ENCODE measurements around the gene BICRA. TPM values are rescaled to one million over a fixed set of nuclear protein-coding genes. Genes with fewer than 3 reads are reported as not detected.

BICRA gene
- total RNA-seq, 1 donor from 2014 or later: 5.2 TPM

DNA sequence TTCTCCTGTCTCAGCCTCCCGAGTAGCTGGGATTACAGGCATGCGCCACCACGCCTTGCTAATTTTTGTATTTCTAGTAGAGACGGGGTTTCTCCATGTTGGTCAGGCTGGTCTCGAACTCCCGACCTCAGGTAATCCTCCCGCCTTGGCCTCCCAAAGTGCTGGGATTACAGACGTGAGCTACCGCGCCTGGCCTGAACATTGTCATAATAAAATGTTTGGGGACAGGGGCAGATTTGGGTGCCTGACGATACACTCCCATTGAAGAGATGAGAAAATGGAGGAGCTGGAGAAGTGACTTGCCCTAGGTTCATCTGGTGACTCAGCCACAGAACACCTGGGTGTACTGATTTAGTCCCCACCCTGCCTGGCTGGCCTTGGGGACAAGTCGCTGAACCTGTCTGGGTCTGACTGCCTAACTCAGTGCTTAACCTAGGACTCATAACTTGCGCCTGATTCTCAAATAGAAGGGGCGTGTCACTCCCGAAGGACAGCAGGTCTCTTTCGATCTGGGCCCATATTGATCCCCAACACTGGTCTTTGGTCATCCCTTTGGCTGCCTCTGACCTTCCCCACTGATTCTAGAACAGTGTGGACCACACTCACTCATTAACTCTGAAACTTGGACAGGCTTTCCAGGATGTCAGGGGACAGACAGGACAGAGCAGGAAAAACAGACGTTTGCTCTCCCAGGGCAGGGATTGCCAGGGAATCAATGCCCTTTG lies 7.6 kb upstream of the BICRA start:
- intact Hi-C loops (cut with DNase I): loop anchor here (10.0 kb wide), 1 partner anchor 87 kb away; the partner anchor contains the start of gene NAPA
- H3K27ac ChIP-seq: peak overlapping the region; percentile 77

DNA sequence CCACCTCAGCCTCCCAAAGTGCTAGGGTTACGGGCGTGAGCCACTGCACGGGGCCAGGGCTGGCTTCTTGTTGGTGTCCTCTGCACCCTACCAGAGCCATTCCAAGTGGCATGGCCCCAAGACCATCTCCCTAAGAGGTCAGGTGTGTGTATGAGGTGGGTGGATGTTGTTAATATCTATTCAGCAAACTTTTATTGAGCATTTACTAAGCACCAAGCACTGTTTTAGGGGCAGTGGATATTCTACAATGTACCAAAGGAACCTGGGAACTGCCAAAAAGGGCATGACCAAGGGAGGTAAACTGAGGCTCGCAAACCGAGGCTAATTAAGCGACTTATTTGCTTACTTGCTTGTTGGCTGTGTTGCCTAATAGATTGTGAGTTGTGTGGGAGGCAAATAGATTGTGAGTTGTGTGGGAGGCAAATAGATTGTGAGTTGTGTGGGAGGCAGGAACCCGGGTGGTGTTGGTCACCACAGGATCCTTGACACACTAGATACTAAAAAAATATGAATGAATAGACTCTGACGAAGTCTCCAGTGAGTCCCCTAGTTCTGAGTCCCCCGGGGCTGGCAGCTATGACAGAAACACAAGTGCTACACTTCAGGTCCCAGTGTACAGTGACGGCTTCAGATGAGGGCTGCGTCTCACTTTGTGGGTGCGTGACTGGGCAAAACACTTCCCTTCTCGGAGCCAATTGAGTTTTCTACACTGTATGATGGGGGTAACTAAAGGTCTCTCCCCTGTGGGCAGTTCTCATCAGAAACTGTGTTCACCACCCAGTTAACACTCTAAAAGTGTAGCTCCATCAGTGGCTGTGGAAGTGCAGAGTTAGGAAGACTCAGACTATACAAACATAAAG lies 5.0 kb upstream of the BICRA start:
- TF ChIP-seq, protein P1, sequence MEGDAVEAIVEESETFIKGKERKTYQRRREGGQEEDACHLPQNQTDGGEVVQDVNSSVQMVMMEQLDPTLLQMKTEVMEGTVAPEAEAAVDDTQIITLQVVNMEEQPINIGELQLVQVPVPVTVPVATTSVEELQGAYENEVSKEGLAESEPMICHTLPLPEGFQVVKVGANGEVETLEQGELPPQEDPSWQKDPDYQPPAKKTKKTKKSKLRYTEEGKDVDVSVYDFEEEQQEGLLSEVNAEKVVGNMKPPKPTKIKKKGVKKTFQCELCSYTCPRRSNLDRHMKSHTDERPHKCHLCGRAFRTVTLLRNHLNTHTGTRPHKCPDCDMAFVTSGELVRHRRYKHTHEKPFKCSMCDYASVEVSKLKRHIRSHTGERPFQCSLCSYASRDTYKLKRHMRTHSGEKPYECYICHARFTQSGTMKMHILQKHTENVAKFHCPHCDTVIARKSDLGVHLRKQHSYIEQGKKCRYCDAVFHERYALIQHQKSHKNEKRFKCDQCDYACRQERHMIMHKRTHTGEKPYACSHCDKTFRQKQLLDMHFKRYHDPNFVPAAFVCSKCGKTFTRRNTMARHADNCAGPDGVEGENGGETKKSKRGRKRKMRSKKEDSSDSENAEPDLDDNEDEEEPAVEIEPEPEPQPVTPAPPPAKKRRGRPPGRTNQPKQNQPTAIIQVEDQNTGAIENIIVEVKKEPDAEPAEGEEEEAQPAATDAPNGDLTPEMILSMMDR (IDR thresholded peaks at IDR 0.05): no peak
- no peak for TF ChIP-seq POLR2A (IDR thresholded peaks at IDR 0.05)
- no peak for TF ChIP-seq POLR2AphosphoS5 (IDR thresholded peaks at IDR 0.05; ENCODE audit: insufficient read depth in 1 of 2, low read depth in 1 of 2)
- Histone ChIP-seq H3K9me3 (no peaks in the 10 kb centered on the region), H3K4me1 (peaks cover 31% of the 10 kb centered on the region), H3K27me3 (no peaks in the 10 kb centered on the region), H3K27ac (no peak overlapping the region), H3K36me3 (no peaks in the 10 kb centered on the region), H3K4me3 (no peak overlapping the region)
- no peak for DNase-seq (ENCODE audit: extremely low spot score in 2 of 2)
- intact Hi-C loops (cut with DNase I): loop anchor here (10.0 kb wide), 1 partner anchor 89 kb away; the partner anchor contains the start of gene NAPA

More for the DNA sequence above, 7.6 kb upstream of the BICRA start:
- Histone ChIP-seq H3K36me3 (no peaks in the 10 kb centered on the region), H3K4me1 (peaks cover 25% of the 10 kb centered on the region), H3K27me3 (no peaks in the 10 kb centered on the region), H3K9me3 (no peaks in the 10 kb centered on the region), H3K4me3 (peak overlapping the region; percentile 43 to 62)
- DNase-seq (ENCODE audit: extremely low spot score in 2 of 2): no peak
- TF ChIP-seq POLR2A (IDR thresholded peaks at IDR 0.05): no peak
- TF ChIP-seq POLR2AphosphoS5 (IDR thresholded peaks at IDR 0.05; ENCODE audit: insufficient read depth in 1 of 2, low read depth in 1 of 2): peak in 1 of 2 donors; percentile 31
- TF ChIP-seq, protein P1 (IDR thresholded peaks at IDR 0.05): no peak

DNA sequence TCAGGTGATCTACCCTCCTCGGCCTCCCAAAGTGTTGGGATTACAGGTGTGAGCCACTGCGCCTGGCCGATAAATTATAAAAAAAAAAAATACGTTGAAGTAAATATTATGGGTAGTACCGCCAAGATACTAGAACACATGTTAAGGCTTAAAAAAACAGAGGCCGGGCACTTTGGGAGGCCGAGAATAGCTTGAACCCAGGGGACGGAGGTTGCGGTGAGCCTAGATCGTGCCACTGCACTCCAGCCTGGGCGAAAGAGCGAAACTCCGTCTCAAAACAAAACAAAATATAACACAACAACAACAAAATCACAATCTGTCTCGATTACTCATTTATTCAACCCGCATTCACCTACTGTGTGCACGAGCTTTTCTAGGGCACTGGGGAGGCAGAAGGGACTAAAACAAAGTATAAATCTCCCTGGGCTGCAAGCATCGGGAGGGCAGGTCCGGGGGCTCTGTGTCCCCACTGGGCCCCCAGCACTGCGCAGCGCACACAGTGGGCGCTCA lies 1.3 kb upstream of the BICRA start:
- Histone ChIP-seq H3K36me3 (no peaks in the 10 kb centered on the region), H3K4me3 (peak overlapping the region; percentile 71 to 99), H3K9me3 (no peaks in the 10 kb centered on the region), H3K27ac (peak overlapping the region; percentile 97), H3K4me1 (peaks cover 40% of the 10 kb centered on the region), H3K27me3 (no peaks in the 10 kb centered on the region)
- intact Hi-C loops (cut with DNase I): loop anchor here (10.0 kb wide), 1 partner anchor 93 kb away; the partner anchor contains the start of gene NAPA
- no peak for DNase-seq (ENCODE audit: extremely low spot score in 2 of 2)
- TF ChIP-seq POLR2AphosphoS5 (IDR thresholded peaks at IDR 0.05; ENCODE audit: insufficient read depth in 1 of 2, low read depth in 1 of 2) (no peak), POLR2A (IDR thresholded peaks at IDR 0.05) (no peak)
- TF ChIP-seq, protein P1 (IDR thresholded peaks at IDR 0.05): no peak

DNA sequence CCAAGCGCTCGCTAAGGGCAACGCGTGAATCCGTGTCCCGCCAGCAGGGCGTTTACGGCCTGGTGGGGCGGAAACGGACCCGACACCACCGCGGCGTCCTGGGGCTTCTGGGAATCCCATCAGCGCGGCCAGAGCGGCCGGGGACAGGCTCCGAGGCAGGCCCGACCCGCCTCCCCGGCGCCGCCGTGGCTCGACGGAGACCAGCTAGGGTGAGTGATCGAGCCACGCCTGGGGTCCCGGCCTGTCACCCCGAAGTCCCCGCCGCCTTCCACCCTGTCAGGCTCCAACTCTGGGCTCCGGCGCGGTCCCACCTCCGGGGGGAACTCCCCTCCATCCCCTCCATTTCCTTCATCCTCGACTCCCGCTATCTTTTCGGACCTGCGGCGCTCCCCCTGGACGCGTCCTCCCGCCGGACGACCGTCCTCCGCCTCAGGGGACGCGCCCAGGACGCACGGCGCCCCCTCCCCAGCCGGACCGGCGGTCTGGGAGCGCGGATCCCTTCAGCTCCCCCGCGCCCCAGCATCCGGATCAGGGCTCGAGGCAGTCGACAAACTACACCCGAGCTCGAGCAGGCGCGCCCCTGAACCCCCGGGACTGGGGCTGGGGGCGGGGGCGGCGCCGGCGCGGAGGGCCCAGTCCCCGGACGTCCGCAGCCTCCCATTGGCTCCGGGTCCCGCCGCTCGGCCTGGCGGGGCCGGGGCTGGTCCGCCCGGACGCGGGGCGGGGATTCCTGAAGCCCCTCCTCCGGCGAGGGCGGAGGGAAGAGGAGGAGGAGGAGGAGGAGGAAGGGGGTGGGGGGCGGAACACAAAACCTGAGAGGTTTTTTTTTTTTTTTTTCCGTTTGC lies 638 bp upstream of the BICRA start:
- Histone ChIP-seq H3K36me3 (no peaks in the 10 kb centered on the region), H3K27ac (peak overlapping the region; percentile 97), H3K4me3 (peak overlapping the region; percentile 71 to 99), H3K27me3 (no peaks in the 10 kb centered on the region), H3K4me1 (peaks cover 47% of the 10 kb centered on the region), H3K9me3 (no peaks in the 10 kb centered on the region)
- TF ChIP-seq, protein P1 (IDR thresholded peaks at IDR 0.05): peak in 1 of 3 experiments; percentile 17
- TF ChIP-seq POLR2AphosphoS5 (IDR thresholded peaks at IDR 0.05; ENCODE audit: insufficient read depth in 1 of 2, low read depth in 1 of 2) (peak in 1 of 2 donors; percentile 97), POLR2A (IDR thresholded peaks at IDR 0.05) (peak in 1 of 2 donors; percentile 94)
- intact Hi-C loops (cut with DNase I): loop anchor here (10.0 kb wide), 1 partner anchor 93 kb away; the partner anchor contains the start of gene NAPA
- DNase-seq (ENCODE audit: extremely low spot score in 2 of 2): peak in 1 of 2 donors; percentile 94

Data from vagina (tissue), 2 donors.